AG09309 (cell line): ENCODE data around the gene ZNF771.

Source experiments
- DNase-seq: peaks from one replicate; pipeline ENCODE4 v3.0.0-alpha.2; 2010; ENCODE audit warnings: low read depth
- H3K4me3 ChIP-seq: 2 replicates; pipeline ENCODE4 v1.5.1; 2011; ENCODE audit warnings: mild to moderate bottlenecking, low read depth, low read length, moderate library complexity; ENCODE audit not compliant: control insufficient read depth
- CTCF ChIP-seq: IDR thresholded peaks from 2 replicates; pipeline ENCODE4 v1.5.1; 2011; ENCODE audit warnings: mild to moderate bottlenecking, low read depth, low read length, inconsistent platforms; ENCODE audit not compliant: insufficient read depth, control insufficient read depth; ENCODE audit errors: missing control alignments

The ZNF771 gene

GRCh38 chr16:30418350-30419181, 11.2 kb downstream of the ZNF771 start:
- peak overlapping the region; percentile 27 for H3K4me3 ChIP-seq
- no peak for TF ChIP-seq CTCF
- no peak for DNase-seq

GRCh38 chr16:30421010-30421409, 13.6 kb downstream of the ZNF771 start:
- DNase-seq, result no peak
- no peak for TF ChIP-seq CTCF
- no peak overlapping the region for H3K4me3 ChIP-seq

- DNase-seq, result no peak
- H3K4me3 ChIP-seq, result no peak overlapping the region
- no peak for TF ChIP-seq CTCF
Measured at GRCh38 chr16:30428055-30428454, 20.6 kb downstream of the ZNF771 start.

GRCh38 chr16:30429418-30429677, 21.9 kb downstream of the ZNF771 start:
- H3K4me3 ChIP-seq, result peak overlapping the region; percentile 70
- DNase-seq, result no peak
- no peak for TF ChIP-seq CTCF

GRCh38 chr16:30429678-30430427, 22.4 kb downstream of the ZNF771 start, which contains the start of gene DCTPP1:
TSS of gene DCTPP1 (minus strand) at chr16:30430030. CDS start at chr16:30429980, 50 bp downstream.
- peak; percentile 70 for TF ChIP-seq CTCF
- peak within 1 kb of the TSS; percentile 70 for H3K4me3 ChIP-seq
- DNase-seq, result peak; percentile 92

GRCh38 chr16:30430428-30430970, 23.1 kb downstream of the ZNF771 start:
- DNase-seq, result no peak
- TF ChIP-seq CTCF, result no peak
- peak overlapping the region; percentile 27 for H3K4me3 ChIP-seq
